Stimulated activated CD4-positive, alpha-beta T cell treated with anti-CD3 and anti-CD28 coated beads, Interleukin-2, amount 100 ng/mL, for 24 hours (primary cell): ENCODE measurements around the gene TMEM244.
"Not testable (repeated sequence)": the region's sequence is repeated elsewhere in the genome, so short reads cannot be mapped to it uniquely, and the experiment has no call there.

Source experiments
- DNase-seq, 2 donors: peaks; one replicate each; pipeline ENCODE4 v3.0.0-alpha.2; 2020

TMEM244 gene

DNA sequence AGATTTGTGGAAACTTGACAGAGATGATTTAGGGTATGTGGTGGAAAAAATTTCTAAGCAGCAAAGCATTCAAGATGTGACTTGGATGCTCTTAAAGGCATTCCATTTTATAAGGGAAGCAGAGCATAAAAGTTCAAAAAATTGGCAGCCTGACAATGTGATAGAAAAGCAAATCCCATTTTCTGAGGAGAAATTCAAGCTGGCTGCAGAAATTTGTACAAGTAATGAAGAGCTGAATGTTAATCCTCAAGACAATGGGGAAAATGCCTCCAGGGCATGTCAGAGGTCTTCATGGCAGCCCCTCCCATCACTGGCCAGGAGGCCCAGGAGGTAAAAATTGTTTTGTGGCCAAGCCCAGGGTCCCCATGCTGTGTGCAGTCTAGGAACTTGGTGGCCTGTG lies 58.2 kb downstream of the TMEM244 start:
- DNase-seq, result not testable (repeated sequence)

DNA sequence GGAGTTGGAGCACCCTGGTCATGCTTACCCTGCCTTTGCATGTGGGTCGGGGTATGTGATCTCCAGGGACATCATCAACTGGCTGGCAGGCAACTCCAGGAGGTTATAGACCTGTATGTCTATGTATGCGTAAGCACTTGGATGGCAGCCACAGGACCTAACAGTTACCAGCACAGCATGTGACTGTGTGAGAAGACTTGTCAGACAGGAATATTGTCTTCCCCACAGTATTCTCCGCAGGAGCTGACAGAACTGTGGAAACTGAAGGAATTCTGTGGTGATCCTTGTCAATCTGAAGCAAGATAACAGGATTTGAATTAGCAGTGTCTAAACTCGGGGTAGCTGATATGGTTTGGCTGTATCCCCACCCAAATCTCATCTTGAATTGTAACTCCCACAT lies 59.2 kb downstream of the TMEM244 start:
- DNase-seq, result no peak

DNA sequence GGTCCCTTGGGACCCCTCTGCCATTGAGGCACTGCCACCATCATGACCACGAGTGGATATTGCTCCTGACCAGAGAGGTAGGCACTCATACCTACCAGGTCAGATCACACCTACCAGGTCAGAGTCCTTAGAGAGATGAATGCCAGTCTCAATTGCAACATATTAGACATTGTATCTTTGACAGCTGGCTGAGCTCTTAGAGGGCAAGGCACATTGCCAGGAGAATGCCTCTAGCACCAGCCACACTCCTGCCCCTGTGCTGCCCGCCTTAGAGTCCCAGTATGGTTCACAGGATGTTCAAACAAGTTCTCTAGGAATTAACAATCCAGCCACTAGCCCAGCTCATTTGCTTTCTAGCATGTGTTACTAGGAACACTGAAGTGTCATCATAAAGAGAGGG lies 65.9 kb downstream of the TMEM244 start:
- no peak for DNase-seq

DNA sequence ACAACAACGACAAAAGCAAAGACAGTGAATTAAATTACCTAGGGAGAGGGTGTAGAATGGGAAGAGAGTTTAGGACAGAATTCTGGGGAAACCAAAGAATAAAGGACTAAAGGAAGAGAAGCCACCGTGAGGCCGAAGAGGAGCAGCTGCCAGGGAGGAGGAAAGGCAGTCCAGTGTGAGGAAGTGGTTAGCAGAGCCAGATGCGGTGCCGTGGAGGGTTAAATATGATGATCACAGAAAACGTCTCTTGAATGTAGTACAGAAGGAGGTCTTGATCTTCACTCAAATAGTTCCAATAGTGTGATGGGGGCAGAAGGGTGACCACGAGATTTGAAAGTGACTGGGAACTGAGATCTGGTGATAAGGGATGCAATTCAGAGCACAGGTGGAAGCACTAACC lies 67.7 kb downstream of the TMEM244 start:
- DNase-seq, result no peak

DNA sequence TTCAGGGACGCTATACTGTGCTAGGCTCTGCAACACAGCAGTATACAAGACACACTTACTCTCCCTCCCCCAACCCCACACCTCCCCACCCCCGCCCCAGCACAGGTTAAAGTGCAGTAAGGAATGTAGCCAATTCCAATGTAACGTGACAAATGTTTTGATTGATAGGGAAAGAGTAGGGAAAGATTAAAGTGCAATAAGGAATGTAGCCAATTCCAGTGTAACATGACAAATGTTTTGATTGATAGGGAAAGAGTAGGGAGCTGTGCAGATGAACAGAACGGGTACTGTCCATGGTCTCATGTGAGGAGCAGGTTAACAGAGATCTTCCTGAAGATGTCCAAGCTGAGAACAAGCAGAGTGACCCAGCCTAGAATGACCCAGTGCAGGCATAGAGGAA lies 69.1 kb downstream of the TMEM244 start:
- no peak for DNase-seq

DNA sequence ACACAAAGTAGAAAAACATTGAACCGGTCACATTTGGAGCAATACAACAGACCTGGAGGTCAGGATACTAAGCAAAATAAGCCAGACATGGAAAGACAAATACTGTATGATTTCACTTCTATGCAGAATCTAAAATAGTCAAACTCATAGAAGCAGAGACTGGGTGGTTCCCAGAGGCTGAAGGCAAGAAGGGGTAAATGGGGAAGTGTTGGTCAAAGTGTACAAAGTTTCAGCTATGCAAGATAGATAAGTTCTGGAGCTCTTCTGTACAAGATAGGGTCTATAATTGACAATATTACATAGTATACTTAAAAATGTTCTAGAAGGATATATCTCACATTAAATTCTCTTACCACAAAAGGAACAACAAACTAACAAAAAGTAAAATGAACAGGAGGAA lies 70.3 kb downstream of the TMEM244 start:
- no peak for DNase-seq

DNA sequence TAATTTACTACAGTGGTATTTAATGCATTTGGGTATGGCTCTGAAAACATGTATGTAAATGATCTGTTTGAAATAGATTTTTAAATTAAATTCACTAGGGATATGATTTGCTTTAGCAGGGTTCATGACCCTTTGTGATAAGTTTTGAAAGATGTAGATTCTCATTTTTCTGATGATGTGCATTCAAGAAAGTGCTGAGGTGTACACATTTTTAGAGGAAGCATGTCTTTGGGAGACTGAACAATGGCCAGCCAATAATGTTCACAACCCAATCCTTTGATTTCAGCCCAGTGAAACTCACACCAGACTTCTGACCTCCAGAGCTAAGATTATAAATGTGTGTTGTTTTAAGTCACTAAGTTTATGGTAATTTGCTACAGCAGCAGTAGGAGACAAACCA lies 71.1 kb downstream of the TMEM244 start:
- no peak for DNase-seq

DNA sequence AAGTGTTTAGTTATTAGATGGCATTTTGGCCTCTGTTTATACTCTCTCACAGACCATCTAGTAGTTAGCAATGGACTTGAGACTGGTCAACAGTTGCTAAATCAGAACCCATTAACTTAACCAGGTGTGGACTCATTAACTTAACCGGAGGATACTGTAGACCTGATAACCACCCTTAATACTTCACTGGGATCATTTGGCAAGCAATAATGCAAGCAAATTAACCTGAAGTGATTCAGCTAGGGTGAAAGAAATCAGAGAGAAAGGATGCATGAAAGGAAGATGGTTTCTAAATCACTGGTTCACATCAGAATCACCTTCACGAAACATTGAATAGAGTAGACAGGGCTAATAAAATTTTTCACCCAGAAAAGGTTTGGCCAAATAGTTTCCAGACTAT lies 73.3 kb downstream of the TMEM244 start:
- DNase-seq, result no peak

DNA sequence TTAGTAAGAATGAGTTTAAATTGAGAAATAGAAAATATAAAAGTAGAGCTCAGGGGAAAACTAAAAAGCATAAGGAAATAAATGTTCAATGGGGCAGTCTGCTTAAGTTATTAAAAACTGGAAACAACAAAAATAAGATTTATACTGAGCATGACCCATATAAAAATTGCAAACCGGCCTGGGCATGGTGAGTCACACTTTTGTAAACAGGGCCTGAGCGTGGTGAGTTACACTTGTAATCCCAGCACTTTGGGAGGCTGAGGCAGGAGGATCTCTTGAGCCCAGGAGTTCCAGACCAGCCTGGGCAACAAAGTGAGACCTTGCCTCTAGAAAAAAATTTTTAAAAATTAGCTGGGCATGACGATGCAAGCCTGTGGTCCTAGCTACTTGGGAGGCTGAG lies 74.6 kb downstream of the TMEM244 start:
- DNase-seq, result no peak

DNA sequence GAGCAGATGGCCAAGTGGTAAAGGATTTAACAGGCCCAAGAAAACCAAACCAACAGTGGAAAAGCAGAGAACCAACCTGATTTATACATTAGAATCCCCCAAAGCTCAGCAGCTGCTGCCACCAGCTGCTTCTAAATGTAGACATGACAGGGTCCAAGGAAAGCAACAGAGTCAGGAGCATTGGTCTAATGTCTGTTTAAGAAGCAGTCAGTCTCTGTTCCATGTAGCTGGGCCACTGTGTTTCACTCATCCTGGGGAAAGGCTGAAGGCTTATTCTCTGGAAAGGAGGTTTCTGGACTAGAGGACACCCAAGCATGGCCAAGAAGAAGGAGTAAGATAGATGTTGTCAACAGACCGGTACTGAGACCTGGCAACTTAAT lies 75.4 kb downstream of the TMEM244 start:
- no peak for DNase-seq

DNA sequence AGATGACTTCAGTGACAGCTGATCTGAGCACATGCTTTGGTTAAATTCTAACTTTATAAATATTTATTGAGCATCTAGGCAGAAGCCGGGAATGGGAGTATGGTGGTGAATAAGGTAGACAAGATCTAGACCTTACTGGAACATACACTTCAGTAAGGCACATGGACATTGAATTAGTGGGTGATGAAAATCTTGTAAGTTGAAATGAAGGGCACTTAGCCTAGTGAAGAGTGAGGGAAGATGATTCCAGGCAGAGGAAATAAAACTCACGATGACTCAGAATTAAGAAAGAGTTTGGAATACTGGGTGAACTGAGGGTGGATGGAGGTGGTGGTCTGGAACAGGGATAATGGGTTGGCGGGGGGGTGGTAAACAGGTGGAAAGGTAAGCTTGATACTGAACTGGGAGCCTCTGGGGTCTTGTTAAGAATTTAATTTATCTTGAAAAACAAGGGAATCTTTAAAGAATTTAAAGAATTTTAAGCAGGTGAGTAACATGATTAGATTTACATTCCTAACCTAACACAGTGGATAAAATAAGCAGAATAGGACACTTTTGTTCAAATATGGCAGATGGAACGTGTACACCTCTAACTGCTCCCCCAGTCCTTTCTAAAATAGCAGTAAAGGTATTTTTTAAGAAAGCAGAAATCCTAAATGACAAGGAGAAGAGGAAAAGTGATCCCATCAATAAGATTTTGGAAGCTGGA lies 75.9 kb downstream of the TMEM244 start:
- no peak for DNase-seq
